OCI-LY3 (cell line): ENCODE data around the gene TH.

Source experiments
- CTCF ChIP-seq: fragments of 200-600, 300-600 bp; sonication (generic); IDR thresholded peaks from 2 replicates; pipeline ENCODE4 v1.5.1; 2014; ENCODE audit warnings: antibody characterized with exemption, low read length, low read depth
- EZH2phosphoT487 ChIP-seq: fragments of 200-600 bp; shearing (Covaris generic); IDR thresholded peaks from 2 replicates; pipeline ENCODE4 v1.6.1; 2018; ENCODE audit warnings: antibody characterized with exemption, mixed run types, low read depth

- no peak for TF ChIP-seq CTCF
- no peak for TF ChIP-seq EZH2phosphoT487
Observed at GRCh38 chr11:2160736-2161259, 10.8 kb downstream of the TH start, which contains the start of gene INS.
